Measurements from ENCODE around the gene USP11.

The USP11 gene

DNA sequence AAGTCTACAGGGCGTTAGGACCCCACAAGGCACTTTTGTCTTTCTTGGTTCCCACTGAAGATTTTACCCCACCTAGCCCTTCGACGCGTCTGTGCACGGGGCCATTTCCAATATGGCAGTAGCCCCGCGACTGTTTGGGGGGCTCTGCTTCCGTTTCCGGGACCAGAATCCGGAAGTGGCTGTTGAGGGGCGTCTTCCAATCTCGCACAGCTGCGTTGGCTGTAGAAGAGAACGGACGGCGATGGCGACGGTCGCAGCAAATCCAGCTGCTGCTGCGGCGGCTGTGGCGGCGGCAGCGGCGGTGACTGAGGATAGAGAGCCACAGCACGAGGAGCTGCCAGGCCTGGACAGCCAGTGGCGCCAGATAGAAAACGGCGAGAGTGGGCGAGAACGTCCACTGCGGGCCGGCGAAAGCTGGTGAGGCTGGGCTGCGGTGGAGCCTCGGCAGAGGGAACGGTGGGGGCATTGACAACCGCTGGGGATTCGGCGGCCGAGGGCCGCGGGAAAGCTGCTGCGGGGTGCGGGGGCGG lies at the start of gene USP11:
USP11 (plus strand) TSS at position 207 of the 530 bp plus-strand sequence; CDS start at position 242, 35 bp downstream.
- peak; percentile 68 for DNase-seq
- in situ Hi-C loops (cut with MboI; ENCODE audit: low pct_unique_long_range_greater_than_20kb, low sequenced_read_pairs), result no loop called here

- in situ Hi-C loops (cut with MboI; ENCODE audit: low pct_unique_long_range_greater_than_20kb, low sequenced_read_pairs), result no loop called here
- DNase-seq, result no peak
Measured at GRCh38 chrX:47184486-47184885, 48.3 kb upstream of the USP11 start.

- in situ Hi-C loops (cut with MboI; ENCODE audit: low pct_unique_long_range_greater_than_20kb, low sequenced_read_pairs), result no loop called here
- DNase-seq, result no peak
Measured at GRCh38 chrX:47185241-47185640, 47.6 kb upstream of the USP11 start.

GRCh38 chrX:47186096-47186740 lies 46.6 kb upstream of the USP11 start:
- in situ Hi-C loops (cut with MboI; ENCODE audit: low pct_unique_long_range_greater_than_20kb, low sequenced_read_pairs), result no loop called here
- no peak for DNase-seq

- in situ Hi-C loops (cut with MboI; ENCODE audit: low pct_unique_long_range_greater_than_20kb, low sequenced_read_pairs), result no loop called here
Measured at GRCh38 chrX:47187106-47187677, 45.6 kb upstream of the USP11 start.

DNA sequence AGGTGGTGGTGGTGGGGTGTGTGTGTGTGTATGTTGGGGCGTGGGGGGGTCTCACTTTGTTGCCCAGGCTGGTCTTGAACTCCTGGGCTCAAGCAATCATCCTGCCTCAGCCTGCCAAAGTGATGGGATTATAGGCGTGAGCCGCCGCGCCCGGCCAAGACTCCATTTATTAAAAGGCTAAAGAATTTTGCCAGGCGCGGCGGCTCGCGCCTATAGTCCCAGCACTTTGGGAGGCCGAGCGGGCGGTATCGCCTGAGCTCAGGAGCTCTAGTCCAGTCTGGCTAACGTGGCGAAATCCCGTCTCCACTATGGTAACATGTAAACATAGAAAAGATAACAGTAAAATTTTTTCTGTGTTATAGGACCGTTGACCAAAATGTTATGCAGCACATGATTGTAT lies 42.9 kb upstream of the USP11 start:
- no peak for DNase-seq
- in situ Hi-C loops (cut with MboI; ENCODE audit: low pct_unique_long_range_greater_than_20kb, low sequenced_read_pairs), result no loop called here

More at GRCh38 chrX:47187106-47187677, 45.6 kb upstream of the USP11 start:
- DNase-seq, result no peak

GRCh38 chrX:47190445-47191269 lies 42.2 kb upstream of the USP11 start:
- in situ Hi-C loops (cut with MboI; ENCODE audit: low pct_unique_long_range_greater_than_20kb, low sequenced_read_pairs), result no loop called here
- peak; percentile 97 for DNase-seq

- peak; percentile 56 for DNase-seq
- in situ Hi-C loops (cut with MboI; ENCODE audit: low pct_unique_long_range_greater_than_20kb, low sequenced_read_pairs), result no loop called here
Measured at GRCh38 chrX:47191331-47191730, 41.5 kb upstream of the USP11 start.

GRCh38 chrX:47191806-47192401 lies 40.9 kb upstream of the USP11 start:
- in situ Hi-C loops (cut with MboI; ENCODE audit: low pct_unique_long_range_greater_than_20kb, low sequenced_read_pairs), result no loop called here
- DNase-seq, result peak; percentile 41

GRCh38 chrX:47193475-47194193 lies 39.2 kb upstream of the USP11 start, which contains the start of gene UBA1:
Gene UBA1 (plus strand): TSS chrX:47193829. CDS start chrX:47198803, 4,974 bp downstream.
- in situ Hi-C loops (cut with MboI; ENCODE audit: low pct_unique_long_range_greater_than_20kb, low sequenced_read_pairs), result no loop called here
- DNase-seq, result peak; percentile 99

DNA sequence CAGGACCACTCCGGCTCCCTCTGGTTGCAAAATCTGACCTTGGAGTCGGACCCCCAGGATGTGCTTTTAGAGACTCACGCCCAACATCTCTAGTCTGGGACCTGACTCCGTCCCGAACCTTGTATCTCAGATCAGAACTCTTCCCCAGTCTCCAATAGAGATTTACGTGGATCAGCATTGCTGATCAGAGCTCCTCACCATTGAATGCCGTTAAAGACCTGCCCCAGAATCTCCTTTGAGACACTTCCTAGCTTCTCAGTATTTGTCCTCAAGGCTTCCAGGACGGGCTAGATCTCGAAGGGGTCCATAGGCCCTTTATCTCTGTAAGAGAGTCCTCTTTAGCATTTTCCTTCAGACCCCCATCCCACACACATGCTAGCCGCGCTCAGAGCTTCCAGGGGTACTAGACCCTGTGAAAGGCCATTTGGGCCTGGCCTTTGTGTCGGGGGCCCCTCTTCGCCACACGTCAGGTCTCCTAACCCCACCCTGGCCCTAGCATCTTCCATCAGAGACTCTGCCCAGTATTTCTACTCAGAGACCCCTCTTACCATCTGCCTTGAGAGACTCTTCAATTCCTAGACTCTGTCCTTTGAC lies 38.5 kb upstream of the USP11 start:
- in situ Hi-C loops (cut with MboI; ENCODE audit: low pct_unique_long_range_greater_than_20kb, low sequenced_read_pairs), result no loop called here
- DNase-seq, result peak; percentile 21

- peak; percentile 19 for DNase-seq
- in situ Hi-C loops (cut with MboI; ENCODE audit: low pct_unique_long_range_greater_than_20kb, low sequenced_read_pairs), result no loop called here
Measured at GRCh38 chrX:47196098-47196497, 36.7 kb upstream of the USP11 start.

- in situ Hi-C loops (cut with MboI; ENCODE audit: low pct_unique_long_range_greater_than_20kb, low sequenced_read_pairs), result no loop called here
Measured at GRCh38 chrX:47197526-47197925, 35.3 kb upstream of the USP11 start.

DNA sequence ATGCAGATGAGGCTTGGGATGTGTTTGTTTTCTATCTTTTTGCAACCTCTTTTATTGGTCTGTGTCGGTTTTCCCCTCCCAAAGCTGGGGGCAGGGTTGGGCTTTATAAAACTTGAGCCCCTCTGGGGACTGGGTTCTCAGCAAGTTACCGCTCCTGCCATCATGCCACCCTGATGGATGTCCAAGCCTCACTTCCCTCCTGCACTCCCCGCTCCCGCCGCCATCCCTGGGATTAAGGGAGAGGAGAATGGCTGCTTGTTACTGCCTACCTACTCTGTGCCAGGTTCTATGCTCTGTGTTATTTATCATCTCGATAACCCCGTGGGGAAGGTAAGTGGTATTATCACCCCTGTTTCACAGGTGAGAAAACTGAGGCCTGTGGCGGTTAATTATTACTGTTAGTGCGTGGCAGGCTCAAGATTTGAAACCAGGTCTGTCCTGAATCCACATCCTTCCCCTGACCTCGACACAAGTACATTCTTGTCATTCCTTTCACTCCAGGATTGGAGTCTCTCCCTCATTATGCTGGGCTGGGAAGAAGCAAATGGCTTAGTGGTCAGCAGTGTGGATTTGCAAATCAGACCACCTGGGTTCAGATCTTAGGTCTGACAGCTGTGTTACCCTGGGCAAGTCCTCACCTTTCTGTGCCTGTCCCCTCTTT lies 34.7 kb upstream of the USP11 start:
- no peak for DNase-seq
- in situ Hi-C loops (cut with MboI; ENCODE audit: low pct_unique_long_range_greater_than_20kb, low sequenced_read_pairs), result no loop called here

More at GRCh38 chrX:47197526-47197925, 35.3 kb upstream of the USP11 start:
- no peak for DNase-seq

GRCh38 chrX:47198687-47199080 lies 34.1 kb upstream of the USP11 start:
- no peak for DNase-seq
- in situ Hi-C loops (cut with MboI; ENCODE audit: low pct_unique_long_range_greater_than_20kb, low sequenced_read_pairs), result no loop called here

GRCh38 chrX:47199286-47199685 lies 33.5 kb upstream of the USP11 start:
- DNase-seq, result no peak
- in situ Hi-C loops (cut with MboI; ENCODE audit: low pct_unique_long_range_greater_than_20kb, low sequenced_read_pairs), result no loop called here

DNA sequence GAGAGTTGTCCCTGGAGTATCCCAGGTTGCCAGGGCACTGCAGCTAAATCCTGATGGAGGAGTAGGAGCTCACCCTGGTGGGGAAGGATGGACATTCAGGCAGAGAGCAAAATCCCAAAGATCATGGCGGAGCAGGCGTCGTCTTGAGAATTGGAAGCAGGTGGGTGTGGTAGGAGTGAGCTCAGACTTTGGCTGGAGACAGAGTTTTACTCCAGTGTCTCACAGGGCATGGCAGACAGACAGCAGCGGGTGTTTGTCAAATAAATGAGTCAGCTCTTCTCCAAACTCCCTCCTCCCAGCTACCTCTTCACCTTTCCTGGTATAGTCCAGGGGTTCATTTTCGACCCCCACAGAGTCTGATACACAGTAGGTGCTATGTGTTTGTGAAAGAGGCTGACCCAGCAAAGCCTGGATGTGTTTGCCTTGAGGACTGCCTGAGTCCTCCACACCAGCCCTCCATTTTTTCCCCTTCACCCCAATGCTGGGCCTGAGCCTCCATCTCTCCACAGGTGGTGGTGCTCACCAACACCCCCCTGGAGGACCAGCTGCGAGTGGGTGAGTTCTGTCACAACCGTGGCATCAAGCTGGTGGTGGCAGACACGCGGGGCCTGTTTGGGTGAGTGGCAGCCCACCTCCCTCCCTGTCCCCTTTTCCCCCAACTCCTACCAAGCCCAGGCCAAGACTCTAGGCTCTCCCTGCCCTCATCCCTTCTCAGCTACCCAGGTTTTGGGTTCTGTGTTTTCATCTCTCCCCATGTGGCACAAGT lies 32.2 kb upstream of the USP11 start:
- DNase-seq, result no peak
- in situ Hi-C loops (cut with MboI; ENCODE audit: low pct_unique_long_range_greater_than_20kb, low sequenced_read_pairs), result no loop called here
